GM12891 (cell line): ENCODE measurements around the gene MRGPRG.

ENCODE experiments used
- POLR2A ChIP-seq: IDR thresholded peaks from 2 replicates; pipeline ENCODE4 v1.6.1; 2011; ENCODE audit warnings: low read depth, low read length, control low read depth
- POLR2AphosphoS5 ChIP-seq: IDR thresholded peaks from 2 replicates; pipeline ENCODE4 v1.6.1; 2011; ENCODE audit warnings: low read depth, low read length, control low read depth

DNA sequence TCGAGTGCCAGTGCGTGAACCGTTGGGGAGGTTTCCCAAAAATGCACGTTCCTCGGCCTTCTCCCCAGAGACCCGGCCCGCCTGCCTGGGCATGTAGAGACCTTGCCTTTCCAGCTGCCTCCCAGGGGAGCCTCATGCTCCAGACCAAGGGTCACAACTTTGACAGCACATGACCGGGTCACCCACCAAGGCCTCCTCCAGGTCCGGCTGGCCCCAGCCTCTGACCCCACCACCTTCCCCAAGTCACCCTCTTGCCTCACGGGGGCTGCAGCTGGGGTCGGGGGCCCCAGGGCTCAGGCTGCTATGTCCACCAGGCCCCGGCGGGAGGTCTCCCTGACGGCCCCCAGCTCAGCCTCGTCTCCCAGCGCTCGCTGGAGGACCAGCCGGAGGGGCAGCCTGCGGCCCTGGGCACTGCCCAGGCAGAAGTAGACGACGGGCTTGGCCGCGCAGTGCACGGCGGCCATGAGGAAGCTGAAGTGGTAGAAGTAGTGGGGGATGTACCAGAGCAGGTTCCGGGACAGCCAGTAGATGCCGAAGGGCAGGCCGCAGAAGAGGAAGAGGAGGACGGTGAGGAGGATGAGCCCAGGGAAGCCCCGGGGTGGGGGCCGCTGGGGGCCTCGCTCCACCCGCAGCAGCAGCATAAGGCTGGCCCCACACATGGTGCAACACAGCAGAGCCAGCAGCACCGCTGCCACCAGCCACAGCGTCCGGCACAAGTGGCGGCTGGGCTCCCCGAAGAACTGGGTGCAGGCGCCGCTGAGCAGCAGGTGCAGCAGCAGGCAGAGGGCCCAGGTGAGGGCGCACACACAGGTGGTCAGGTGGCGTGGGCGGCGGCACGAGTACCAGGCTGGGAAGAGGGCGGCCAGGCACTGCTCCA is 9.2 kb upstream of the MRGPRG start:
- TF ChIP-seq POLR2A (no peak), POLR2AphosphoS5 (no peak)
